ENCODE results near the gene ADAM12.

Gene ADAM12

GRCh38 chr10:126214679-126215078 is 173.6 kb downstream of the ADAM12 start:
- Histone ChIP-seq H4K20me1 (ENCODE audit: control insufficient read depth, insufficient read depth, low read depth, low read length) (no peaks in the 10 kb centered on the region), H3K9me2 (replicated peaks; ENCODE audit: control insufficient read depth, low read length) (no peaks in the 10 kb centered on the region), H3K9me3 (ENCODE audit: control insufficient read depth, insufficient read depth, low read length) (no peaks in the 10 kb centered on the region), H3K4me3 (ENCODE audit: low read length) (no peak overlapping the region), H3K36me3 (ENCODE audit: control insufficient read depth, low read length) (no peaks in the 10 kb centered on the region), H3K4me1 (ENCODE audit: control insufficient read depth, low read length) (no peaks in the 10 kb centered on the region), H3F3A (ENCODE audit: control insufficient read depth, insufficient read depth) (no peaks in the 10 kb centered on the region), H3K27me3 (ENCODE audit: control insufficient read depth, low read length) (no peaks in the 10 kb centered on the region), H3K4me2 (ENCODE audit: low read length) (no peak overlapping the region), H3K27ac (ENCODE audit: low read depth, low read length) (no peak overlapping the region), H3K79me2 (ENCODE audit: control insufficient read depth, low read length) (no peaks in the 10 kb centered on the region)
- no peak for TF ChIP-seq EZH2phosphoT487 (IDR thresholded peaks at IDR 0.05; ENCODE audit: borderline replicate concordance, low read length)
- TF ChIP-seq, protein P1, sequence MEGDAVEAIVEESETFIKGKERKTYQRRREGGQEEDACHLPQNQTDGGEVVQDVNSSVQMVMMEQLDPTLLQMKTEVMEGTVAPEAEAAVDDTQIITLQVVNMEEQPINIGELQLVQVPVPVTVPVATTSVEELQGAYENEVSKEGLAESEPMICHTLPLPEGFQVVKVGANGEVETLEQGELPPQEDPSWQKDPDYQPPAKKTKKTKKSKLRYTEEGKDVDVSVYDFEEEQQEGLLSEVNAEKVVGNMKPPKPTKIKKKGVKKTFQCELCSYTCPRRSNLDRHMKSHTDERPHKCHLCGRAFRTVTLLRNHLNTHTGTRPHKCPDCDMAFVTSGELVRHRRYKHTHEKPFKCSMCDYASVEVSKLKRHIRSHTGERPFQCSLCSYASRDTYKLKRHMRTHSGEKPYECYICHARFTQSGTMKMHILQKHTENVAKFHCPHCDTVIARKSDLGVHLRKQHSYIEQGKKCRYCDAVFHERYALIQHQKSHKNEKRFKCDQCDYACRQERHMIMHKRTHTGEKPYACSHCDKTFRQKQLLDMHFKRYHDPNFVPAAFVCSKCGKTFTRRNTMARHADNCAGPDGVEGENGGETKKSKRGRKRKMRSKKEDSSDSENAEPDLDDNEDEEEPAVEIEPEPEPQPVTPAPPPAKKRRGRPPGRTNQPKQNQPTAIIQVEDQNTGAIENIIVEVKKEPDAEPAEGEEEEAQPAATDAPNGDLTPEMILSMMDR (IDR thresholded peaks at IDR 0.05; ENCODE audit: low read depth, low read length, poor library complexity, severe bottlenecking) = no peak

GRCh38 chr10:126214021-126214420 is 174.3 kb downstream of the ADAM12 start:
- H3K4me1 ChIP-seq (ENCODE audit: control insufficient read depth, low read length) = no peaks in the 10 kb centered on the region
- no peak for TF ChIP-seq EZH2phosphoT487 (IDR thresholded peaks at IDR 0.05; ENCODE audit: borderline replicate concordance, low read length)
- TF ChIP-seq, protein P1 (IDR thresholded peaks at IDR 0.05; ENCODE audit: low read depth, low read length, poor library complexity, severe bottlenecking) = no peak
- H3K4me3 ChIP-seq (ENCODE audit: low read length) = no peak overlapping the region
- H3K27ac ChIP-seq (ENCODE audit: low read depth, low read length) = no peak overlapping the region
- no peaks in the 10 kb centered on the region for H3F3A ChIP-seq (ENCODE audit: control insufficient read depth, insufficient read depth)
- H3K79me2 ChIP-seq (ENCODE audit: control insufficient read depth, low read length) = no peaks in the 10 kb centered on the region
- H3K4me2 ChIP-seq (ENCODE audit: low read length) = no peak overlapping the region
- H3K36me3 ChIP-seq (ENCODE audit: control insufficient read depth, low read length) = no peaks in the 10 kb centered on the region
- no peaks in the 10 kb centered on the region for H4K20me1 ChIP-seq (ENCODE audit: control insufficient read depth, insufficient read depth, low read depth, low read length)
- H3K9me2 ChIP-seq (replicated peaks; ENCODE audit: control insufficient read depth, low read length) = no peaks in the 10 kb centered on the region
- no peaks in the 10 kb centered on the region for H3K27me3 ChIP-seq (ENCODE audit: control insufficient read depth, low read length)
- H3K9me3 ChIP-seq (ENCODE audit: control insufficient read depth, insufficient read depth, low read length) = no peaks in the 10 kb centered on the region

- H3K4me1 ChIP-seq (ENCODE audit: control insufficient read depth, low read length) = no peaks in the 10 kb centered on the region
- H3K79me2 ChIP-seq (ENCODE audit: control insufficient read depth, low read length) = no peaks in the 10 kb centered on the region
- TF ChIP-seq, protein P1 (IDR thresholded peaks at IDR 0.05; ENCODE audit: low read depth, low read length, poor library complexity, severe bottlenecking) = no peak
- TF ChIP-seq EZH2phosphoT487 (IDR thresholded peaks at IDR 0.05; ENCODE audit: borderline replicate concordance, low read length) = no peak
- no peaks in the 10 kb centered on the region for H3K9me2 ChIP-seq (replicated peaks; ENCODE audit: control insufficient read depth, low read length)
- no peaks in the 10 kb centered on the region for H3K9me3 ChIP-seq (ENCODE audit: control insufficient read depth, insufficient read depth, low read length)
- H3K4me2 ChIP-seq (ENCODE audit: low read length) = no peak overlapping the region
- H3K36me3 ChIP-seq (ENCODE audit: control insufficient read depth, low read length) = no peaks in the 10 kb centered on the region
- H3K27ac ChIP-seq (ENCODE audit: low read depth, low read length) = no peak overlapping the region
- no peaks in the 10 kb centered on the region for H4K20me1 ChIP-seq (ENCODE audit: control insufficient read depth, insufficient read depth, low read depth, low read length)
- H3F3A ChIP-seq (ENCODE audit: control insufficient read depth, insufficient read depth) = no peaks in the 10 kb centered on the region
- H3K27me3 ChIP-seq (ENCODE audit: control insufficient read depth, low read length) = no peaks in the 10 kb centered on the region
- H3K4me3 ChIP-seq (ENCODE audit: low read length) = no peak overlapping the region
Measured at GRCh38 chr10:126212738-126213137, 175.5 kb downstream of the ADAM12 start.

Data from DOHH2 (cell line).